Mesothelial cell of epicardium (in vitro differentiated cells): ENCODE measurements around the gene ZNF518A. TPM values are rescaled to one million over a fixed set of nuclear protein-coding genes. Genes with fewer than 3 reads are reported as not detected.

Source experiments
- DNase-seq, 2 experiments: peaks; one replicate each; pipeline ENCODE4 v3.0.0; 2021; ENCODE audit warnings: low spot score in 2 of 2; ENCODE audit not compliant: unreplicated experiment in 2 of 2
- H3K27ac Mint-ChIP-seq: 2 replicates; pipeline ENCODE4 v1.8.0; 2021; ENCODE audit warnings: mixed read lengths
- H3K27me3 Mint-ChIP-seq: 2 replicates; pipeline ENCODE4 v1.8.0; 2021; ENCODE audit warnings: low read depth, mixed read lengths
- H3K36me3 Mint-ChIP-seq: 2 replicates; pipeline ENCODE4 v1.8.0; 2021; ENCODE audit warnings: mixed read lengths
- H3K4me1 Mint-ChIP-seq: 2 replicates; pipeline ENCODE4 v1.8.0; 2021; ENCODE audit warnings: mixed read lengths
- H3K4me3 Mint-ChIP-seq: 2 replicates; pipeline ENCODE4 v1.8.0; 2021; ENCODE audit warnings: mild to moderate bottlenecking, moderate library complexity, mixed read lengths
- H3K9me3 Mint-ChIP-seq: 2 replicates; pipeline ENCODE4 v1.8.0; 2021; ENCODE audit warnings: mixed read lengths
- total RNA-seq: library from RNA; stranded (reverse); gene quantifications from 3 replicates; pipeline ENCODE4 v1.2.1, GENCODE V29; 2021
- TF ChIP-seq, protein P1 (sequence below): fragments of 200-600 bp; sonication (generic); IDR thresholded peaks from one replicate; pipeline ENCODE4 v1.5.0; 2021; ENCODE audit warnings: antibody characterized with exemption; ENCODE audit not compliant: unreplicated experiment

ZNF518A gene
- total RNA-seq, 1 donor from 2014 or later, result 41.0 TPM

DNA sequence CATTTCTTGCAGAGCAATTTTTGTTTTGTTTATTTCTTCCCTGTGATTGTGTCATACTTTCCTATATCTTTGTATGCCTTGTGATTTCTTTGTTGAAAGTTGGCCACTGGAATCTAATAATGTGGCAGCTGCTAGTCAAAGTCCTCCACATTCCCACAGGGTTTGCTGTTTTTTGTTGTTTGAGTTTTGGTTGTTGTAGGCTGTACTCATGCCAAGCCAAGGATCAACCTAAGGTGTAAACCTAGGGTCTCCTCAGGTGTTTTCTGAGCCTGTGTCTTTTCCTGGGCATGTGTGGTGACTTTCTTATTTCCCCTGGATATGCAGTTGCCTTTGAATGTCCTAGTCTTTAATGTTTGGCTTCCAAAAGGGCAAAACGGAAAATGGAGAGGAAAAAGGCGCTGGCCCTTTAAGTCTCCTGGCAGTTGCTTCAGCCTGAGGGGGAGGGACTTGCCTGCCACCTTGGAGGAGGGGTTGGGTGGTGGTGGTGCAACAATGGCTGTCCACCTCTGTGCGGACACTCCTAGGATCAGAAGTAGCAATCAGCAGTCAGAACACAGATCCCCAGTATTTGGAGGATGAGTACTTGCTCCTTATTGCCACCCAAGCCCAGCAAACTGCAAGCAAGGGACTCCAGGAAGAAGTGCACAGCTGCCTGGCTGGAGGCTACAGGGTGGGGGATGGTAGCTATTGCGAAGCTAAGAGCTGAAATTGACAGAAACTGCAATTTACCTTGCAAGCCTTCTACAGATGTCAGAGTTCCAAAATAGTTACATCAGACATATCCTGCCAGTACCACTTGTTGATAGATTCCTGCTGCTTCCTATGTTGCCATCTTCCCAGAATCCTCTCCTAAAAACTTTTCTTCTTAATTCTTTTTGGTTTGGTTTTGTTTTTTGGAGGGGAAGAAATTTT is 5.6 kb upstream of the ZNF518A start:
- H3K4me1 Mint-ChIP-seq, result peaks cover 21% of the 10 kb centered on the region
- no peak for DNase-seq
- H3K9me3 Mint-ChIP-seq, result peaks cover 3% of the 10 kb centered on the region
- H3K27ac Mint-ChIP-seq, result peak overlapping the region; percentile 90
- peak overlapping the region; percentile 74 for H3K4me3 Mint-ChIP-seq
- TF ChIP-seq, protein P1, sequence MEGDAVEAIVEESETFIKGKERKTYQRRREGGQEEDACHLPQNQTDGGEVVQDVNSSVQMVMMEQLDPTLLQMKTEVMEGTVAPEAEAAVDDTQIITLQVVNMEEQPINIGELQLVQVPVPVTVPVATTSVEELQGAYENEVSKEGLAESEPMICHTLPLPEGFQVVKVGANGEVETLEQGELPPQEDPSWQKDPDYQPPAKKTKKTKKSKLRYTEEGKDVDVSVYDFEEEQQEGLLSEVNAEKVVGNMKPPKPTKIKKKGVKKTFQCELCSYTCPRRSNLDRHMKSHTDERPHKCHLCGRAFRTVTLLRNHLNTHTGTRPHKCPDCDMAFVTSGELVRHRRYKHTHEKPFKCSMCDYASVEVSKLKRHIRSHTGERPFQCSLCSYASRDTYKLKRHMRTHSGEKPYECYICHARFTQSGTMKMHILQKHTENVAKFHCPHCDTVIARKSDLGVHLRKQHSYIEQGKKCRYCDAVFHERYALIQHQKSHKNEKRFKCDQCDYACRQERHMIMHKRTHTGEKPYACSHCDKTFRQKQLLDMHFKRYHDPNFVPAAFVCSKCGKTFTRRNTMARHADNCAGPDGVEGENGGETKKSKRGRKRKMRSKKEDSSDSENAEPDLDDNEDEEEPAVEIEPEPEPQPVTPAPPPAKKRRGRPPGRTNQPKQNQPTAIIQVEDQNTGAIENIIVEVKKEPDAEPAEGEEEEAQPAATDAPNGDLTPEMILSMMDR, result no peak
- H3K27me3 Mint-ChIP-seq, result peaks cover 13% of the 10 kb centered on the region
- peaks cover 2% of the 10 kb centered on the region for H3K36me3 Mint-ChIP-seq

DNA sequence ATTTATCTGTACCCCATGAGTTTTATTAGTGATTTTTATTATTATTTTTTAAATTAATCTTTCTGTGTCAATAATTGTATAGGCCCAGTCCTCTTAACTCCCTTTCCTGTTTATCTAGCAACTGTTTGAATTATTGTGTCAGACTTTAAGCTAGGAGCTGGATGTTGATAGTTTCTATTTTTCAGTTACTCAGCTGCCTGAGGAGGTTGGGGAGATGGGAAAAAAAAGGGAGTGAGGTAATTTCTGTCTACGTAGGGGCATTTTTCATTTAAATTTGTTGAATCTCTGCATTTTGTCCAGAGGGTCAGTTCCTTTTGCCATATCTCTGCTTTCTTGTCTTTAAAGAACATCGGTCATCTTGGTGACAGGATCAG is 5.0 kb upstream of the ZNF518A start:
- H3K27me3 Mint-ChIP-seq, result peaks cover 13% of the 10 kb centered on the region
- peaks cover 21% of the 10 kb centered on the region for H3K4me1 Mint-ChIP-seq
- peaks cover 2% of the 10 kb centered on the region for H3K36me3 Mint-ChIP-seq
- peaks cover 3% of the 10 kb centered on the region for H3K9me3 Mint-ChIP-seq
- TF ChIP-seq, protein P1, result no peak
- H3K27ac Mint-ChIP-seq, result peak overlapping the region; percentile 90
- no peak for DNase-seq
- peak overlapping the region; percentile 74 for H3K4me3 Mint-ChIP-seq

DNA sequence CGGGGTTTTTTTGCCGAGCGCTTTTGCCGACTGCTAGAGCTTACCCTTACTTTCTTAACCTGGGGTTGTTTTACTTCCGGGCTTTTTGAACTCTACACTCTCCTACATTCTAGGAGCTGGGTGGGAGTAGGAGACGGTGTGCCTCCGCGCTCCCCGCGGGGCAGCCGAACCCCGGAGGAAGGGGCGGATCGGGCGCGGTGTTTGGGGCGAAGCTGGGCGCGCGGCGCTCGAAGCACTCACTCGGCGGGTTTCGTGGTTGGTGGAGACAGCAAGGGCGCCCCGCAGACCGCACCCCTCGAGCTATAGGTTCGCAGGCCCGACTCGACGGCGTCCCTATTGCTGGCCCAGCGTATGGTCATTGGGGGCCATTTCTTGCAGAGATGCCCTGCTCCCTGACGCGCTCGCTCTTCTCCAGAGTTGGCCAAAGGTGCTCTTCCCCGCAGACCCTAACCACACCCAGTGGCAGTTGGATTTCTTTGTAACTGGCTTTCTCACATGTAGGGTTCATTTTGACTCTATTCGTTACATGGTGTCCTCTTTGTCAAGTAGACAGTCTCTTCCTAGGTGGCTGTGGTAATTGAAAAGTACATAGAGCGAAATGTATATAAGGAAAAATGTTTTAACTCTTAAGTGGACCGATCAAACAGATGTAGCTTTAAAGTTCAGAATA is 364 bp downstream of the ZNF518A start:
- Mint-ChIP-seq H3K27me3 (peaks cover 13% of the 10 kb centered on the region), H3K27ac (peak overlapping the region; percentile 99), H3K9me3 (peaks cover 3% of the 10 kb centered on the region), H3K36me3 (peaks cover 17% of the 10 kb centered on the region), H3K4me3 (peak overlapping the region; percentile 88), H3K4me1 (peaks cover 23% of the 10 kb centered on the region)
- peak; percentile 65 to 85 for DNase-seq
- TF ChIP-seq, protein P1, result no peak

DNA sequence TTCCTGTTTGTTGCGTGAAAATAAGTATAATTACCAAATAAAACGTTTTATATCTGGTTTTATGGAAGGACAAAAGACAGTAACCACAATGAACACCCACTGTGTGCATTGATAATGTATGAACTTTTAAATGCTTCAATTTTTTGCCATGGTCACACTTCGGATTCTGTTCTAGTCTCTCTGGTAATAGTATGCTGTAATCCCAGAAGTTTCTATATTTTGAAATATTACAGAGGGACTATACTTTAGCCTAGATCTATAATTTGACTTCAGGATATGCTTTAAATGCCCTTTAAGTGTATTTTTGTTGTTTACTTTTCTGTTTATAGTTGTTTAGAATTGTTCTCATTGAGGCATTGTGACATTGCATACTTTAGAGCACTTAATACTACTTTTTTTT is 1.5 kb downstream of the ZNF518A start:
- peaks cover 3% of the 10 kb centered on the region for H3K9me3 Mint-ChIP-seq
- H3K4me3 Mint-ChIP-seq, result peak overlapping the region; percentile 88
- peaks cover 21% of the 10 kb centered on the region for H3K36me3 Mint-ChIP-seq
- H3K27me3 Mint-ChIP-seq, result peaks cover 13% of the 10 kb centered on the region
- peak overlapping the region; percentile 99 for H3K27ac Mint-ChIP-seq
- DNase-seq, result no peak
- TF ChIP-seq, protein P1, result no peak
- peaks cover 20% of the 10 kb centered on the region for H3K4me1 Mint-ChIP-seq

DNA sequence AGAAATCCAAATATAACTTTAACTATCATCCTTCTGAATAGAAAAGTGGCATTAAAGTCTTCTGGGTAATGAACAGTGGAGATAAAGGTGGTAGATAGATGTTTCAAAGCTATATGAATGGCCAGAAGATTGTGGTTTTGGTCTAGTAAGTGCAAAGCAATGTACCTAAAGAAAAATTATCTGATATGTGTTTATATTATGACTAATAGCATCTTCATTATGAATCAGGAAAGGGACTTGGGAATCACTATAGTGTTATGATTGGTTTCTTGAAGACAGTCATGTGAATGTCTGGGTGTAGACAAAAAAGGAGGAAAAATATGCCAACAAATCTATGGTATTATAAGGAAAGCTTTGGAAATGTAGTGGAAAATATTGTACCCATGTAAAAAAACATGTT is 3.0 kb downstream of the ZNF518A start:
- Mint-ChIP-seq H3K27ac (no peak overlapping the region), H3K36me3 (peaks cover 30% of the 10 kb centered on the region), H3K27me3 (peaks cover 2% of the 10 kb centered on the region), H3K4me3 (no peak overlapping the region), H3K9me3 (peaks cover 3% of the 10 kb centered on the region), H3K4me1 (peaks cover 20% of the 10 kb centered on the region)
- TF ChIP-seq, protein P1, result no peak
- no peak for DNase-seq
